Activated T-cell treated with anti-CD3 and anti-CD28 coated beads, Interleukin-2, amount 50 U/mL, for 24 hours (primary cell): ENCODE measurements around the gene DIAPH3.

ENCODE experiments used
- DNase-seq: peaks from one replicate; pipeline ENCODE4 v3.0.0-alpha.2; 2020
- H3K27ac Mint-ChIP-seq: 2 replicates; pipeline ENCODE4 v1.8.0; 2020; ENCODE audit warnings: mild to moderate bottlenecking, mixed read lengths
- H3K27me3 Mint-ChIP-seq: 2 replicates; pipeline ENCODE4 v1.8.0; 2020; ENCODE audit warnings: mixed read lengths
- H3K36me3 Mint-ChIP-seq: 2 replicates; pipeline ENCODE4 v1.8.0; 2020; ENCODE audit warnings: low read depth, mixed read lengths
- H3K4me1 Mint-ChIP-seq: 2 replicates; pipeline ENCODE4 v1.8.0; 2020; ENCODE audit warnings: low read depth, mixed read lengths
- H3K4me3 Mint-ChIP-seq: 2 replicates; pipeline ENCODE4 v1.8.0; 2020; ENCODE audit warnings: mild to moderate bottlenecking, moderate library complexity, mixed read lengths
- H3K9me3 Mint-ChIP-seq: 2 replicates; pipeline ENCODE4 v1.8.0; 2020; ENCODE audit warnings: mixed read lengths

Gene DIAPH3

DNA sequence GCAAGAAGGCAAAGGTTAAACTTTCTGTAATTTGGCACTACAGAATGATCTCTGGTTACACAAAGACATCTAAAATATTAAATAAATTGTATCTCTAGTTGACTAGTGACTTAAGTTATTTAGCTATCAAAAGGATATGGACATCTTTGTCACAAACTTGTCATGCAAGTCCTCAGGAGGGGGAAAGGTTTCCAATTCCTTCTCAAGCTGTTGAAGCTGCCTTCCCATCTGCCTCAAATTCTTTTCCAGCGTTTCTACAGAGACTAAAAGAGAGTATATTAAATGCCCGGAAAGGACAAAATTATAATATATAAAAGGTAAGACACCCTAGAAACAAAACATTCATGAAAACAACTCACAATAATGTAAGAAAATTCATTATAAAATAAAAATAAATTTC is 324.5 kb downstream of the DIAPH3 start:
- no peak overlapping the region for H3K27ac Mint-ChIP-seq
- no peaks in the 10 kb centered on the region for H3K9me3 Mint-ChIP-seq
- H3K4me3 Mint-ChIP-seq = no peak overlapping the region
- no peaks in the 10 kb centered on the region for H3K4me1 Mint-ChIP-seq
- no peaks in the 10 kb centered on the region for H3K27me3 Mint-ChIP-seq
- no peak for DNase-seq
- no peaks in the 10 kb centered on the region for H3K36me3 Mint-ChIP-seq

DNA sequence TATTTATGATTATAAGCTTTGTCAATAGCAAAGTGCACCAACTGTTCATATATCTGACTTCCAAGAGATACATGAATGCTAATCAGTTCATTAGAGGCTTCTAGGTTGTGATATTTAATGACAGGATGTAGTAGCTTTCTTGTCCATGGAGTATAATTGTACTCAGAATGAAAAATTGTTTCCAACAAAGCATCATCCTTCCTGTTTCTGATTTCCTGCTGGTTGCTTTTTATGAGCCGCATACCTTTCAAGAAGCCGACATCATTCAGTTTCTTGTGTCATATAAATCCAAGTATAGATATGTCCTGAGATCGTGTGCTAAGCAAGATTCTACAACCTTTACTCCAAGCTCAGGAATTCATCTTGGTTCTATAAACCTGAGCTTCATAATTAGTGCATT is 326.6 kb downstream of the DIAPH3 start:
- no peak overlapping the region for H3K27ac Mint-ChIP-seq
- DNase-seq = no peak
- no peaks in the 10 kb centered on the region for H3K27me3 Mint-ChIP-seq
- no peaks in the 10 kb centered on the region for H3K9me3 Mint-ChIP-seq
- no peaks in the 10 kb centered on the region for H3K4me1 Mint-ChIP-seq
- H3K36me3 Mint-ChIP-seq = no peaks in the 10 kb centered on the region
- H3K4me3 Mint-ChIP-seq = no peak overlapping the region

DNA sequence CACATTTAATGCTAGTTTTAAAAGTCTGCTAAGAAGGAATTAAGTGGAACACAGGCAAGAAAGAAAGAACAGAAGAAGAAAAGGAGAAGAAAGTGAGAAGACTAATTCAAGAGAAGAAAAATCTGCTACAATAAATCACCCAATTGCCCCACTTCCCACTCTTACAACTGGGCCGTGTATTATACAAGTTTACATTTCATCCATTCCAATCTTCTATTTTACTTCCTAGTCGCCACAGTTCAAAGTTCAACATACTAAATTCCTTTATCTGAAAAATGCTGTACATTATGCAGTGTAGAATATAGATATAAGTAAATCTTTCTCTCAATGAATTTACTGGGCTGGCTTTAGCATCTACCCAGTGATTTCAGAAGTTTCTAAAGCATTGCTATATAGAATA is 328.2 kb downstream of the DIAPH3 start:
- no peak for DNase-seq
- Mint-ChIP-seq H3K4me3 (no peak overlapping the region), H3K4me1 (no peaks in the 10 kb centered on the region), H3K27me3 (no peaks in the 10 kb centered on the region), H3K9me3 (no peaks in the 10 kb centered on the region), H3K27ac (no peak overlapping the region), H3K36me3 (no peaks in the 10 kb centered on the region)

DNA sequence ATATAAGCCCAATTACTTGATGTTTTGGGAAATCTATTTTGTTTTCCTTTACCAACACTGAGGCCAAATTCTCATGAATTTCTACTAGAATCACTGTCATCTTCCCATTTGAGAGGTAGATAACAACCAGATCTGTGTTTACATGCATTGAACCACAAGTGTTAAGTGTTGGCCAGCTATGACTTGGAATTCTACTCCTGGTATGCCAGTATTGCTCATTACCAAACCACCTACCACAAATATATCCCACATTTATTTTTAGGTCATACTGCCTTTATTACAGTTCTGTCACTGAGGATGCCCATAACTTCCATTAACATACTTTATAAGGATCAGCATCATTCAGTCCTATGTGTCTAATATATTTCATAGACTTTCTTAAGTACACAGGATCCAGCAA is 328.9 kb downstream of the DIAPH3 start:
- no peak for DNase-seq
- H3K27ac Mint-ChIP-seq = no peak overlapping the region
- no peaks in the 10 kb centered on the region for H3K36me3 Mint-ChIP-seq
- H3K4me1 Mint-ChIP-seq = no peaks in the 10 kb centered on the region
- H3K9me3 Mint-ChIP-seq = no peaks in the 10 kb centered on the region
- H3K27me3 Mint-ChIP-seq = no peaks in the 10 kb centered on the region
- no peak overlapping the region for H3K4me3 Mint-ChIP-seq

DNA sequence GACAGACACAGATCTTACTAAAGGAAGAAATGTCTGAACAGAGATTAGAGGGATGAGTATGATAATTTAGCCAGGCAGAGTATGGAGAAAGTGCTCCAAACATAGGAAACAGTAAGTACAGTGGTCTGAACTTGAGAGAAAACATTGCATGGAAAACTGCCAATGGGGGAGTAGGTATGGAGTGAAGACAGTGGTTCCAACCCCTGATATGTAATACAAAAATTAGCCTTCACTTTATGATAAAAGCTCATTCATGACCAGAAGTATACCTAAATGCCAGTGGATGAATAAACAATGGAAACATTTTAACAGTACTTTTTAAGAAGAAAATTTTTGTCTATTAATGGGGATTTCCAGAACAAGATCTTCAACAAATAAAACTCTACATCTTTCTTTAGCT is 334.0 kb downstream of the DIAPH3 start:
- Mint-ChIP-seq H3K4me3 (no peak overlapping the region), H3K27me3 (no peaks in the 10 kb centered on the region), H3K36me3 (no peaks in the 10 kb centered on the region), H3K27ac (no peak overlapping the region), H3K9me3 (no peaks in the 10 kb centered on the region), H3K4me1 (no peaks in the 10 kb centered on the region)
- DNase-seq = no peak

DNA sequence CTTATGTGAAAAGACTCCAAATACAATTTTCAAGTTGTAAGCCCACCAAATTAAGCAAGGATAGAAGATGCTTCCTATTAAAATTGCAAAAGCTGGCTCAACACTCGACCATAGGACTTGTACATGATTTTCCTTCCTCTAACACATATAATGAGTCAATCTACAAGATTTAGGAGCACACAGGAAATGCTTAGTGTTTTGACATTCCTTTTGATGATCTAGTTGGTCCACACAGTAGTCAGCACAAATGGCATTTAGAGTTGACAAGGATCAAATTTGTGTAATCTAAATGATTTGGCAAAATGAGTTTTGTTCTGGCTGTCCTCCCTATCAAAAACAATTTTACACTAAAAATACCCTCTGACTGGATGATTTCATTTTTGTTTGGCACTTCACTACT is 340.2 kb downstream of the DIAPH3 start:
- Mint-ChIP-seq H3K36me3 (no peaks in the 10 kb centered on the region), H3K9me3 (no peaks in the 10 kb centered on the region), H3K4me3 (no peak overlapping the region), H3K27ac (no peak overlapping the region), H3K27me3 (no peaks in the 10 kb centered on the region), H3K4me1 (no peaks in the 10 kb centered on the region)
- DNase-seq = no peak

DNA sequence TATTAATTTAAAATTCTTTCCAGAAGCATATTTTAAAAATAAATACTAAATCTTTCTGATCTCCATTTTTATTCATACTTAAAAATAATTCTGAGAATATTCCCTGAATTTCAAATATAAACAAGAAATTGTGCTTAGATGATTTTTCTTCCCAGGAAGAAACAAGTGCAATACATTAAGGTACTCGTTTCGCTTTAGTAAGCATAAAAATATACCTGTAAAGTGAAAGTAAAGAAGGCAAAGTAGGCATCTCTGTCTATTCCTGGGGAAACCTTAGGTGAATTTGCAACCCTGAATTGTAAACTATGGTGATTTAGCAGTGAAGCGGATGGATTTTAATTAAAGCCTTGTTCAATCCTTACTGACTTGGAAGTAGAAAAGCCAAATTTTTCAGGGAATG is 354.2 kb downstream of the DIAPH3 start:
- no peak for DNase-seq
- Mint-ChIP-seq H3K4me3 (no peak overlapping the region), H3K27me3 (no peaks in the 10 kb centered on the region), H3K27ac (no peak overlapping the region), H3K36me3 (no peaks in the 10 kb centered on the region), H3K9me3 (no peaks in the 10 kb centered on the region), H3K4me1 (peaks cover 3% of the 10 kb centered on the region)

DNA sequence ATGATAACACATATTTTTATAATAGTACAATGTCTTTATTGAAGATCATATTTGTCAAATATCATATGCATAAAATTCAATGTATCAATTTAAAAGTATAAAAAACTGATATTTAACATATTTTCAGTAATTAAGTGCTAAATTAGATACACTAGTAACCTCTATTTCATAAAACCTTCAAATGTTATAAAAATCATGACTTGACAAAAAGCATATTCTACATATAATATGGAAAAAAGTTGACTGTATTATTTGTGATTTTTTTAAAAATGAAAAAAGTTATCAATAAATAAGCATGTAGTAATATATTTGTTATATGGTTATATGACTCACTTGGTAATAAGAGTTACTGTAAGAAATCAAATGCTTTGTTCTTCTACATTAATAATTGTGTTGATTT is 356.9 kb downstream of the DIAPH3 start:
- Mint-ChIP-seq H3K9me3 (no peaks in the 10 kb centered on the region), H3K27ac (no peak overlapping the region), H3K27me3 (no peaks in the 10 kb centered on the region), H3K4me1 (peaks cover 3% of the 10 kb centered on the region), H3K4me3 (no peak overlapping the region), H3K36me3 (no peaks in the 10 kb centered on the region)
- no peak for DNase-seq

DNA sequence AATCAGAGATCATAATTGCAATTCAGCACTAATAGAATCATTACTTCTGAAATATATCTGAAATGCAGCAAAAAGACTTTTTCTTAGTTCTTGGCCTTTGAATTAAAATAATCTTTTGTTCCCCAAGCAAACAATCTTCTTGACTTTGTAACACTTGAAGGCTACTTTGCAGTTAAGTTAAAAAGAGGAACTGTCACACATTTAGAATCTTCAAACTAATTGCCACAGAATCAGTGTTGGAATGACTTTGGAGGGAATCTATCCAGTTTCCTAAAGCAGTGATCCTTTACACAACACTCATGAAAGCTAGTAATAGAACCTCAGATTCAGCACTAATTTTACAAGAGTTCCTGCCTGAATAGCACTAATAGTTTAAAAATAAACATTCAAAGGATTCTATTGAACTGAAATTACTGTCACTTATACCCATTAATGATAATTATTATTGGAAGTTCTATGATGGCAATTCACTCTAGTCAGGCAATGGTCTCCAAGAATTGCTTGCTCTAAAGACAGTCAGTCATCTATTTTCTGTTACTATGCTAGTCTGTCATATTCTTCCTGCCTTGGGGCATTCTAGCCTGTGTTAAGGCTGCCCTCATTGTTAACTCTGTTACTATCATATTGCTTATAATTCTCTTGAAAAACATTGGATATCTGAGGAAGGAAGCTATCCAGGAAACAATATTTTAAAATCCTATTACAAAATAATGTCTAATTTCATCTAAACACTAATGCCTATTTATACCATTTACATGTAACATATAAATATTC is 362.4 kb downstream of the DIAPH3 start:
- no peak overlapping the region for H3K4me3 Mint-ChIP-seq

DNA sequence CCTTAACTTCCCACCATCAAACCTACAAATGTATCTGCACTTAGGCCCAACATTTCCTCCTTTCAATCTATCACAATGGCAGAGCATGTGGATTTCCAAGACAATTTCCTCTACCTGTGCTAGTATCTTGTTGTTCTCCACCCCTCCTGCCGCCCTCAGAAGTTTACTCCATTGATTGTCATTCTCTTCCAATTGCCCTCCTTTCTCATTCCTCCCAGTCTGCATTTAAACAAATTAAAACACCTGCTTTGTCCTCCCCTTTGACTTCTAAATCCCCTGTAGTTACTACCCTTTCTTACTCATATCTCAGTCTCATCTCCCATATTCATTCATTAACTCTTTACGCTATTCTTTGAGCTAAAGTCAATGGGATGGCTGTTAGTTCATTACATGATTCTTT is 370.6 kb downstream of the DIAPH3 start:
- no peak overlapping the region for H3K27ac Mint-ChIP-seq
- no peak for DNase-seq
- H3K4me1 Mint-ChIP-seq = no peaks in the 10 kb centered on the region
- no peaks in the 10 kb centered on the region for H3K27me3 Mint-ChIP-seq
- no peaks in the 10 kb centered on the region for H3K36me3 Mint-ChIP-seq
- H3K4me3 Mint-ChIP-seq = no peak overlapping the region
- no peaks in the 10 kb centered on the region for H3K9me3 Mint-ChIP-seq

More for the DNA sequence above, 362.4 kb downstream of the DIAPH3 start:
- DNase-seq = no peak
- Mint-ChIP-seq H3K9me3 (no peaks in the 10 kb centered on the region), H3K4me1 (no peaks in the 10 kb centered on the region), H3K27ac (no peak overlapping the region), H3K36me3 (no peaks in the 10 kb centered on the region), H3K27me3 (no peaks in the 10 kb centered on the region)

DNA sequence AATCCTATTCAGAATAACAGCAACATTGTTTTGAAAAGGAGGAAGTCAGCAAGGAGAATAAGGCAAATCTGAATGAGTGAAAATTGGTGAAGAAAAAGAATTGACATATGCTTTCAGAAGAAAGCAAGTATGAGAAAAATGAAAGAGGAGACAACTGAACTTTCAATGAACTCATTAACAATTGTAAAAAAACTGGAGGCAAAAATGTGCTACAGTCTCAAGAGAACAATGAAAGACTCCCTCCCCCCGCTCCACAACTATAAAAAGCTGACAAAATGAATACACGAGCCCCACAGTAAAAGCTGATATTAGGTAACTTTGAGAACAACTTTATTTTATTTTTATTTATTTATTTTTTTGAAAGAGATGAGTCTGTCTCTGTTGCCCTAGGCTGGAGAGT is 373.1 kb downstream of the DIAPH3 start:
- Mint-ChIP-seq H3K36me3 (no peaks in the 10 kb centered on the region), H3K4me1 (no peaks in the 10 kb centered on the region), H3K4me3 (no peak overlapping the region), H3K27me3 (no peaks in the 10 kb centered on the region), H3K27ac (no peak overlapping the region), H3K9me3 (no peaks in the 10 kb centered on the region)
- DNase-seq = no peak

DNA sequence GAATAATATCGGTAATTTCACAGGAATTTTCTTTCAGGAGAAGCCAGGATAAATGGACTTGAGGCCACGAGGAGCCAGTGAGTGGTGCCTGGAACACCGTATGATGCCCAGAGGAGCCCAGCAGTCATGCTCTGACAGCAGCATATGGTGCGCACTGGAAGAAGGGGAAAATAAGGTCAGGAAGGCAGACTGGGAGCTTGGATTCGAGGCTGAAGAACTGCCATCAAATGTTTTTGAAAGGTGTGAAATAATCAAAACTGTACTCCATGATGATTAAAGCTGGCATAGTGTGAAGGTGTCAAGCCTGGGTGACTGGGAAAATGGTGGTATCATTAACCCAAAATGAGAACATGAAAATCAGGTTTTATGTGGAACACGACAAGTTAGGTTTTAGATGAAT is 374.2 kb downstream of the DIAPH3 start:
- no peaks in the 10 kb centered on the region for H3K4me1 Mint-ChIP-seq
- H3K36me3 Mint-ChIP-seq = no peaks in the 10 kb centered on the region
- no peaks in the 10 kb centered on the region for H3K9me3 Mint-ChIP-seq
- H3K4me3 Mint-ChIP-seq = no peak overlapping the region
- no peak overlapping the region for H3K27ac Mint-ChIP-seq
- no peak for DNase-seq
- no peaks in the 10 kb centered on the region for H3K27me3 Mint-ChIP-seq

DNA sequence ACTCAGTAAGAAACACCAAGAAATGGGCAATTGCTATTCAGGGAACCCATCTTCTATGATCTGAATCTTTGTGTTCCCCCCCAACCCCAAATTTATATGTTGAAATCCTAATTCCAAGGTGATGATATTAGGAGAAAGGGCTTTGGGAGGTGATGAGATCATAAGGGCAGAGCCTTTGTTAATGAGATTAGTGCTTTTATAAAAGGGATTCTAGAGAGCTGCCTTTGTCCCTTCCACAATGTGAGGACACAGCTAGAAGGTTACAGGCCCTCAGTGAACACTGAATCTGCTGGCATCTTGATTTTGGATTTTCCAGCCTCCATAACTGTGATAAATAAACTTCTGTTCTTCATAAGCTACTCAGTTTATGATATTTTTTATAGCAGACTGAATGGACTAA is 376.0 kb downstream of the DIAPH3 start:
- Mint-ChIP-seq H3K27ac (no peak overlapping the region), H3K4me1 (no peaks in the 10 kb centered on the region), H3K27me3 (no peaks in the 10 kb centered on the region), H3K9me3 (no peaks in the 10 kb centered on the region), H3K4me3 (no peak overlapping the region), H3K36me3 (no peaks in the 10 kb centered on the region)
- DNase-seq = no peak

DNA sequence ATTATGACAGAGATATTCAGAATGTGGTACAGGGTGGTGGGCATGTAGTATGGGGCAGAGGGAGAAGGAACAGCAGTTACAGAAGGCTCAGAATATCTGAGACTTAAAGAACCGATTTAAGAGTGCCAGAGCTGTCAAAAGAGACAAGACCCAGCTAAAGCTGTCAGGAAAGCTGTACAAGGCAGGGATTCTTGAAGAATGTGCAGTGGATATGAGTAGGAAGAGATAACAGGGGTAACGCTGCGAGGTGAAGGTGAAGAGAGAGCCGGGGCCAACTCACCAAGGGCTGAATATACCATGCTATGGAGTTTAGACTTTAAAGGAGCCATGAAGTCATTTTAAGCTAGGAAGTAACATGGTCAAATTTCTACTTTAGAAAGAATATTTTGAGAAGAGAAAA is 381.0 kb downstream of the DIAPH3 start:
- Mint-ChIP-seq H3K27ac (no peak overlapping the region), H3K4me1 (no peaks in the 10 kb centered on the region), H3K36me3 (no peaks in the 10 kb centered on the region), H3K27me3 (no peaks in the 10 kb centered on the region), H3K4me3 (no peak overlapping the region), H3K9me3 (no peaks in the 10 kb centered on the region)
- DNase-seq = no peak

DNA sequence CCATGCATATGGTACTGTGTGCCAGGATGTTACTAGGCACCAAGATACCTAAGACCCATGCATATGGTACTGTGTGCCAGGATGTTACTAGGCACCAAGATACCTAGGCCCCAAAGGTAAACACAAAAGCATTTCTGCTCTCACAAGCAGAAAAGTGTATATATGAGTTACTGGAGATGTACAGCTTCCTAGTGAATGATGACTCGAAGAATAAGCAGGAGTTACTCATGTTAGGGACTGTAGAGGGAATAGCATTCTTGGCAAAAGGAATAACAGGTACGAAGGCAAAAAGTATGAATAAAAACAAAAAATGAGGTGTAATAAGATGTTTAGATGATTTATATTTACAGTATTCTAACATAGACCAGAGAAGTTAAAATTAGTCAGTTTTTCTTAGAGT is 383.7 kb downstream of the DIAPH3 start:
- H3K27ac Mint-ChIP-seq = no peak overlapping the region
- H3K27me3 Mint-ChIP-seq = no peaks in the 10 kb centered on the region
- DNase-seq = no peak
- H3K4me1 Mint-ChIP-seq = no peaks in the 10 kb centered on the region
- no peaks in the 10 kb centered on the region for H3K36me3 Mint-ChIP-seq
- no peak overlapping the region for H3K4me3 Mint-ChIP-seq
- H3K9me3 Mint-ChIP-seq = no peaks in the 10 kb centered on the region
